Stimulated activated memory B cell treated with anti-CD40 and anti-IgM and Interleukin-4, amounts not matched to agents 10 μg/mL and 1 μg/mL and 100 μg/mL, for 72 hours (primary cell): ENCODE data around the gene DDX24.

Experiments used
- ATAC-seq: fragments of 150-1000 bp; cut with Tn5 transposase; 2 replicates; pipeline ENCODE4 v1.10.0; 2021
- H3K27ac Mint-ChIP-seq: one replicate; pipeline ENCODE4 v1.8.0; 2022; ENCODE audit warnings: mild to moderate bottlenecking, mixed read lengths
- H3K27me3 Mint-ChIP-seq: one replicate; pipeline ENCODE4 v1.8.0; 2022; ENCODE audit warnings: mixed read lengths
- H3K36me3 Mint-ChIP-seq: one replicate; pipeline ENCODE4 v1.8.0; 2022; ENCODE audit warnings: mixed read lengths
- H3K4me1 Mint-ChIP-seq: one replicate; pipeline ENCODE4 v1.8.0; 2022; ENCODE audit warnings: mixed read lengths
- H3K4me3 Mint-ChIP-seq: one replicate; pipeline ENCODE4 v1.8.0; 2022; ENCODE audit warnings: mild to moderate bottlenecking, moderate library complexity, mixed read lengths
- H3K9me3 Mint-ChIP-seq: one replicate; pipeline ENCODE4 v1.8.0; 2022; ENCODE audit warnings: mixed read lengths

DDX24 gene

DNA sequence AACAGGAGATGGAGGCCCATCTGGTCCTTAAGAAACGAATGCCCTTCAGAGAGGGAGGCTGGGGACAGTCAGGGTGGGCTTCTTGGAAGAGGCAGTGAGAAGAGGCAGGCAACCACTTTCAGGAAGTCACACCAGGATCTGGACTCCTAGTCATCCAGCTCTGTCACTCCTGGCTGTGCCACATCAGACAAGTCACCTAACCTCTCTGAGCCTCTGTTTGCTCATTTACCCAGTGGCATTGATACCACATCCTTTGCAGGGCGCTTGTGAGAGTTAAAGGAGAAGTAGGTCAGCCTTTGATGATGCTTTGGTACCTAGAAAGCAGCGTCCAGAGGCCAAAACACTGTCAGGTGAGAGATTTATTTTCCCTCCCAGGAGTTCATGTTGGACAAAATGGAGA lies 72.8 kb downstream of the DDX24 start:
- H3K4me3 Mint-ChIP-seq, result no peak overlapping the region
- no peaks in the 10 kb centered on the region for H3K36me3 Mint-ChIP-seq
- peaks cover 81% of the 10 kb centered on the region for H3K27me3 Mint-ChIP-seq
- peaks cover 6% of the 10 kb centered on the region for H3K4me1 Mint-ChIP-seq
- H3K9me3 Mint-ChIP-seq, result no peaks in the 10 kb centered on the region
- no peak for ATAC-seq
- no peak overlapping the region for H3K27ac Mint-ChIP-seq

DNA sequence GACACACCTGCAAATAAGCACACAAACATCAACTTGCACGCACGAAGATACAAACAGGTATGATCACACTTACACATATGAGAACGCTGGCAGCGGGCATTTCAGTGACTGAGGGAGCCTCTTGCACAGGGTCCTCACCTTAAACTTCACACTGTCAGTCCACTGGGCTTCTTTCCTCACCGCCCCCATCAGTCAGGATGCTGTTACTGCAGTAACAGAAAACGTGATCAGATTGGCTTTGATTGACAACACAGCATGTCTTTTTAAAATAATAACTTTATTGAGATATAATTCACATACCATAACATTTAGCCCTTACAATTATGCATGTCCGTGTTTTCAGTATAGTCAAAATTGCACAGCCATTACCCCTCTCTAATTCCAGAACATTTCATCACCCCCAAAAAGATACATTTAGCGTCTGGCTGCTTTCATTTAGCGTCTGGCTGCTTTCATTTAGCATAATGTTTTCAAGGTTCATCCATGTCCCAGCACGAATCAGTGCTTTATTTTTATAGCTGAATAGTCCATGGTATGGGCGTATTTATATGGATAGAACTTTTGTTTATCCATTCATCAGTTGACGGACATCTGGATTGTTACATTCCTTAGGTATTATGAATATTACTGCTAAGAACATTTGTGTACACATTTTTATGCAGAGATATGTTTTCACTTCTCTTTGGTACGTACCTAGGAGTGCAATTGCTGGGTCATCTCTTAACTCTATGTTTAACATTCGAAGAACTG lies 75.5 kb downstream of the DDX24 start:
- H3K27ac Mint-ChIP-seq, result no peak overlapping the region
- H3K4me3 Mint-ChIP-seq, result no peak overlapping the region
- peaks cover 73% of the 10 kb centered on the region for H3K27me3 Mint-ChIP-seq
- no peaks in the 10 kb centered on the region for H3K36me3 Mint-ChIP-seq
- no peak for ATAC-seq
- peaks cover 17% of the 10 kb centered on the region for H3K4me1 Mint-ChIP-seq
- H3K9me3 Mint-ChIP-seq, result no peaks in the 10 kb centered on the region

DNA sequence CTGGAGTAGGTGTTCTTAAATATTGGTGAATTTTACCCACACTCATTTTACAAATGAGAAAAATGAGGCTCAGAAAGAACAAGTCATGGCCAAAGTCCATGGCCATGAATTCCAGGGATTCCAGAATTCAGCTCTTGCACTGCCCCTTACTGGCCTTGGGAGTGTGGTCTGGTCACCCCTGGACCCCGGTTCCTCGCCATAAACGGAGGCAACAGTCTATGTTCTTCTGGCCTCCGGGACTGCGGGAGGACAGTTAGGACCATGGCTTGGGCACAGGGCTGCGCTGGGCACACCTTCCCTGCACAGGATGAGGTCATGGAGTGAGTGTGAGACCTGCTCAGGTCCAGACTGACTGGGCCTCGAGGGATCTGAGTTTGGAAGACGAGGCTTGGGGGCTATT lies 77.0 kb downstream of the DDX24 start:
- no peaks in the 10 kb centered on the region for H3K9me3 Mint-ChIP-seq
- no peaks in the 10 kb centered on the region for H3K36me3 Mint-ChIP-seq
- H3K27ac Mint-ChIP-seq, result no peak overlapping the region
- H3K4me3 Mint-ChIP-seq, result no peak overlapping the region
- H3K27me3 Mint-ChIP-seq, result peaks cover 73% of the 10 kb centered on the region
- ATAC-seq, result no peak
- peaks cover 17% of the 10 kb centered on the region for H3K4me1 Mint-ChIP-seq

DNA sequence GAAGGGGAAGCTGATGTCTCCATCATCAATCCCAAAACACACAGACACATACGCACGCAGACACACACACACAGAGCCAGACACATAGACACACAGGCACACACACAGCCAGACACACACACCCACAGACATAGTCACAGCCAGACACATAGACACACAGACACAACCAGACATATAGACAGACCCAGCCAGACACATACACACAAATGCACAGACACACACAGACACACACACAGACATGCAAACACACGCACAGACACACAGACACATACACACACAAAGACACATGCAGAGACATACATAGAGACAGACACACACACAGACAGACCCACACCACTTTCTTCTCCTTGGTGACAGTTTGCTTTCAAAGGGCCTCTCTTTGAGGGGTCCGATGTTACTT lies 77.6 kb downstream of the DDX24 start:
- H3K36me3 Mint-ChIP-seq, result no peaks in the 10 kb centered on the region
- H3K27ac Mint-ChIP-seq, result no peak overlapping the region
- no peak overlapping the region for H3K4me3 Mint-ChIP-seq
- H3K27me3 Mint-ChIP-seq, result peaks cover 72% of the 10 kb centered on the region
- H3K4me1 Mint-ChIP-seq, result peaks cover 17% of the 10 kb centered on the region
- no peak for ATAC-seq
- H3K9me3 Mint-ChIP-seq, result no peaks in the 10 kb centered on the region

DNA sequence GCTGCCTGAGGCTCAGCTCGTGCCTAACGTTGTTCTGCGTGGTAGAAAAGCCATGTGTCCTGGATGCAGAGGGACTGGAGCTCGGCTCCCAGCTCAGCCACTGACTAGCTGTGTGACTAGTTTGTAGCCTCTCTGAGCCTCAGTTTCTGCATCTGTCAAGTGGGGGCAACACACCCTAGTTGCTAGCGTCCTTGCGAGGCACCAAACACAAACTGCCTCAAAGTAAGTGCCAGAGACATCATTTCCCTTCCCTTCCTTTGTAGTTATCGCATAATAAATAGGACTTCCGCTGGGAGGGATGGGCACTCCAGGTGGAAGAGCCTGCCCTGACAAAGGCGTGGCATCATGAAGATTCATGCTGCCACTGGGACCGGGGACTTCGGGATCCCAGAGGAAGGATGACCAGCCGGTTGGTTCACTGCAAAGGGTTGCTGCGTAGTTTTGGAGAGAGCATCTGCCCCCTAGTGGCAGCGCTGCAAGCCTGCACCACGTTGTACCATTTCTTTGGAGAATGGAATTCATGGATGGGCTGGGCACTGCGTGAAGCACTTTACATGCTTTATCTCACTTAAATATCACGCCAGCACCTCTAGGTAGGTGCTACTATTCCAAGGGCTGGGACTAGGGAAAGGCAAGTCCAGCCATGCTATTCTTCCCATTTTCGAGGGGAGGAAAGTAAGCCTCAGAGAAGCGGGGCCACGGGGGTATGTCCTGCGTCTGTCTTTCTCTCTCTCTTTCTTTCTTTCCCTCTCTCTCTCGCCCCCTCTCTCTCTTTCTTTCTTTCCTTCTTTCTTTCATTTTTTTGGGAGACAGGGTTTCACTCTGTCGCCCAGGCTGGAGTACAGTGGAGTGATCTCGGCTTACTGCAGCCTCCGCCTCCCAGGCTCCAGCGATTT lies 79.3 kb downstream of the DDX24 start:
- Mint-ChIP-seq H3K27me3 (peaks cover 78% of the 10 kb centered on the region), H3K9me3 (no peaks in the 10 kb centered on the region), H3K36me3 (no peaks in the 10 kb centered on the region), H3K4me1 (peaks cover 17% of the 10 kb centered on the region), H3K27ac (peak overlapping the region; percentile 20), H3K4me3 (peak overlapping the region; percentile 4)
- ATAC-seq, result peak; percentile 68

DNA sequence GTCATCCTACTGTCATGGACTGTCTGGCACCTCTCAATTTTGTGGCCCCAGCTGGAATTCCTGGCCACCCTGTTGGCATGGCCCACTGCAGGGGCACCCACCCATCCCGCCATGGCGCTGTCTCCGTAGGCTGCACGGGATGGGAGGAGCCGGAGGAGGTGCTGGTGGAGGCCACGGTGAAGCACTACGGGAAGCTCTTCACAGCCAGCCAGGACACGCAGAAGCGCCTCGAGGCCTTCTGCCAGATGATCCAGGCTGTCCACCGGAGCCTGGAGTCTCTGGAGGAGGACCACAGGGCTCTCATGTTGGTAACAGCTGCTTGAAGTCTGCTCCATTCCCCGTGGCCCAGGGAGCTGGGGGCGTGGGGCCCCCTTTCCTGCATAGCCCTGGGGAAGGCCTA lies 80.0 kb downstream of the DDX24 start:
- H3K9me3 Mint-ChIP-seq, result no peaks in the 10 kb centered on the region
- H3K4me1 Mint-ChIP-seq, result peaks cover 17% of the 10 kb centered on the region
- peaks cover 86% of the 10 kb centered on the region for H3K27me3 Mint-ChIP-seq
- H3K36me3 Mint-ChIP-seq, result no peaks in the 10 kb centered on the region
- no peak for ATAC-seq
- no peak overlapping the region for H3K27ac Mint-ChIP-seq
- no peak overlapping the region for H3K4me3 Mint-ChIP-seq

DNA sequence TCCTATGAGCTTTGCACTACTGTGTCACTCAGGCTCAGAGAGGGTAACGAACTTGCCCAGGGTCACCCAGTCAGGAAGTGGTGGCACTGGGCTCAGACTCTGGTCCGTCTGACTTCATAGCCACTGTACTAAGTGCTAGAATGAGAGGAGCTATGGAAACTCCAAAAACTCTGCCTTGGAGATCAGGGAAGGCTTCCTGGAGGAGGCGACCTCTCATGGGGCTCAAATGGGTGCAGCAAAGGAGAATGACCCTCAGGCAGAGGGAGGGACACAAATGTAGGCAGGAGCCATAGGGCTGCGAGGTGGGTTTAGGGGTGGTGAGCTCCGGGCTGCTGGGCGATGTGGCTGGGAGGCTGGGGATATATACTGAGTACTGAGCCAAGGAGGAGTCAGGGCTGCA lies 80.7 kb downstream of the DDX24 start:
- H3K9me3 Mint-ChIP-seq, result no peaks in the 10 kb centered on the region
- peaks cover 88% of the 10 kb centered on the region for H3K27me3 Mint-ChIP-seq
- peaks cover 17% of the 10 kb centered on the region for H3K4me1 Mint-ChIP-seq
- H3K27ac Mint-ChIP-seq, result no peak overlapping the region
- no peak overlapping the region for H3K4me3 Mint-ChIP-seq
- no peaks in the 10 kb centered on the region for H3K36me3 Mint-ChIP-seq
- ATAC-seq, result no peak

DNA sequence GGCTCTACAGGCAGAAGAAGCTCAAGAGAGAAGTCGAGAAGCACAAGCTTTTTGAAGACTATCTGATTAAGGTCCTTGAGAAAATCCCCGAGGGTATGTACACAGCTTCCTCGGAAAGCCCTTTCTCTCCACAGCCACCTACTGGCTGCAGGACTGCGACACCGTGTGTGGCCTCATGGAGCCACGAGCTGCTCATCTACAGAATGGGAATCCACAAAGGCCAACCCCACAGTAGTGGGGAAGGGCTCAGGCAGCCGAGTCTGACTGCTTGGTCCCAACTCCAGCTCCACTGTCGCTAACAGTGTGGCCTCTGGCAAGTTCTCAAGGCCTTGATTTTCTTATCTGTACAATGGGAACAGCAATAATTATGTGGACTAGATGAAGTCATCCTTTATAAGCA lies 81.4 kb downstream of the DDX24 start:
- H3K27ac Mint-ChIP-seq, result no peak overlapping the region
- no peaks in the 10 kb centered on the region for H3K36me3 Mint-ChIP-seq
- H3K4me3 Mint-ChIP-seq, result no peak overlapping the region
- ATAC-seq, result no peak
- peaks cover 83% of the 10 kb centered on the region for H3K27me3 Mint-ChIP-seq
- peaks cover 17% of the 10 kb centered on the region for H3K4me1 Mint-ChIP-seq
- H3K9me3 Mint-ChIP-seq, result no peaks in the 10 kb centered on the region

DNA sequence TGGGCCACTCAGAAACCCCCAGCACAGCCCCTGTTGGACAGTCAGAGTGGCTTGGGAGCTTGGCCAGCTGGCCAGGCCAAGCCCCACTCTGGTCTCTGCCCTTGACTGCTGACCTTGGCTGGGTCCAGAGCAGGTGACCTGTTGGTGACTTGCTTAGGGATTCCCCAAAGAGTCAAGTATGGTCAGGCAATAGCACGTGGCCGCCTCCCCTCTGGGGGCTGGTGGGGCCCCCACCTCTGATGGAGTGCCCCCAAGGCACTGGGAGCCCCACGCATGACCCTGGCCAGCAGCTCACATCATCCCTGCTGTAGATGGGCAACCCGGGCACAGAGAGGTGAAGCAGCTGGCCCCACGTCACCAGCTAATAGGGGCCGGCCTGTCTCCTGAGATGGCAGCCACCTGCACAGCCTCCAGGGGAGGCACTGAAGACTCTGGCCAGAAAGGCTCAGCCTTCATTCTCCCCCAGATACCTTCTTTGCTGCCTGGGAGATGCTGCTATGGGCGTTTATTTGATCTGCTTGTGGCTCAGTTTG lies 82.1 kb downstream of the DDX24 start:
- H3K4me1 Mint-ChIP-seq, result peaks cover 17% of the 10 kb centered on the region
- peaks cover 76% of the 10 kb centered on the region for H3K27me3 Mint-ChIP-seq
- no peak overlapping the region for H3K4me3 Mint-ChIP-seq
- H3K36me3 Mint-ChIP-seq, result no peaks in the 10 kb centered on the region
- ATAC-seq, result no peak
- H3K27ac Mint-ChIP-seq, result no peak overlapping the region
- no peaks in the 10 kb centered on the region for H3K9me3 Mint-ChIP-seq
